Gastrocnemius medialis (tissue), 4 donors: ENCODE data around the gene TWF1.

ENCODE experiments used
- POLR2A ChIP-seq, 2 donors: fragments of 450-650 bp; IDR thresholded peaks; one replicate each; pipeline ENCODE4 v1.6.1; 2017; ENCODE audit warnings: antibody characterized with exemption in 2 of 2, mild to moderate bottlenecking in 2 of 2, moderate library complexity in 2 of 2
- TF ChIP-seq, protein P1 (sequence below), 5 experiments: fragments of 450-650 bp in 3 of 5; fragments of 200-600 bp in 2 of 5; sonication (generic) in 2 of 5; IDR thresholded peaks in 4 of 5; conservative IDR thresholded peaks in 1 of 5; 1 replicate in 4 of 5; 2 replicates in 1 of 5; pipeline ENCODE4 v1.5.1; 2016 to 2019; ENCODE audit warnings: antibody characterized with exemption in 5 of 5, mild to moderate bottlenecking in 3 of 5, moderate library complexity in 3 of 5

DNA sequence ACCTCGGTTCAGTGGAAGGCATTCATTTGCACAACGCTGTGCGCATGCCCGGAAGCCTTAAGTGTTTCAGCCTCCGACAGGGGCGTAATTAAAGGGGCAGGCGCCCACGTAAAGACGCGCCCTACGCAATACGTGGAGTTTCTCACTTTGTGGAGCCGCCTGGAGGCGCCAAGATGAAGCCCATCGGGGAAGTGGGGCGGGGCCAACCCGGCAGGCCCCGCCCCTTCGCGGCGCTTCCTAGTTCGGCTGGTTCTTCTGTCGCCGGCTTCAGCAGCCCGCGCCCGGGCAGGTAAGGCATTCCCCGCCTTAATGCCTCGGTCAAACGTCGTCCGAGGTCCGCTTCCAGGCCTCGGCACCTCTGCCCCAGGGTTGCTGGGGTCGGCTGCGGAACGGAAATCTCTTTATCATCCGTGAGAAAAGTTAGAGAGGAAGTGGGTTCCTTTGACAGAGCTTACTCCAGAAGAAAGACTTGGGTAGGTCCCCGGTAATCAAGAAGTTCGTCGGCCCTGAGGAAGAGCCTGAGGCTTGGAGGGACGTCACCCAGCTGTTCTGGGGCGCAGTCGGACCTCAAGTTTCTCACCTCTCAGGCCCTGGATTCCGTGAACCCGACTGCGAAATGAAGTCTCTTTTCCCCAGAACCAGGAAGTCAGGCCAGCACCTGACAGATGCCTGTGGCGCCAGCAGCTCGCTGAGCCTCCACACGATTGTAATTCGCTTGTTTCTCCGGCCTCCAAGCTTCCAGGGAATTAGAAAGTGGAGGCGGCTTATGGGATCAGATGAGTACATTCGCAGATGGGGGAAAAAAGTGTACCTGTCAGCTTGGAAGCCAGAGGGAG is 47.2 kb downstream of the TWF1 start, which contains the start of the genes IRAK4 and PUS7L:
- TF ChIP-seq, protein P1, sequence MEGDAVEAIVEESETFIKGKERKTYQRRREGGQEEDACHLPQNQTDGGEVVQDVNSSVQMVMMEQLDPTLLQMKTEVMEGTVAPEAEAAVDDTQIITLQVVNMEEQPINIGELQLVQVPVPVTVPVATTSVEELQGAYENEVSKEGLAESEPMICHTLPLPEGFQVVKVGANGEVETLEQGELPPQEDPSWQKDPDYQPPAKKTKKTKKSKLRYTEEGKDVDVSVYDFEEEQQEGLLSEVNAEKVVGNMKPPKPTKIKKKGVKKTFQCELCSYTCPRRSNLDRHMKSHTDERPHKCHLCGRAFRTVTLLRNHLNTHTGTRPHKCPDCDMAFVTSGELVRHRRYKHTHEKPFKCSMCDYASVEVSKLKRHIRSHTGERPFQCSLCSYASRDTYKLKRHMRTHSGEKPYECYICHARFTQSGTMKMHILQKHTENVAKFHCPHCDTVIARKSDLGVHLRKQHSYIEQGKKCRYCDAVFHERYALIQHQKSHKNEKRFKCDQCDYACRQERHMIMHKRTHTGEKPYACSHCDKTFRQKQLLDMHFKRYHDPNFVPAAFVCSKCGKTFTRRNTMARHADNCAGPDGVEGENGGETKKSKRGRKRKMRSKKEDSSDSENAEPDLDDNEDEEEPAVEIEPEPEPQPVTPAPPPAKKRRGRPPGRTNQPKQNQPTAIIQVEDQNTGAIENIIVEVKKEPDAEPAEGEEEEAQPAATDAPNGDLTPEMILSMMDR (IDR thresholded peaks at IDR 0.05 in 4 of 5, conservative IDR thresholded peaks at IDR 0.05 in 1 of 5) = peak in 4 of 5 experiments; percentile 12 to 59 (median 38)
- peak; percentile 61 for TF ChIP-seq POLR2A (IDR thresholded peaks at IDR 0.05)
